H9 (cell line): ENCODE measurements around the gene STRIT1. TPM values are rescaled to one million over a fixed set of nuclear protein-coding genes. Genes with fewer than 3 reads are reported as not detected.

ENCODE experiments used
- DNase-seq: peaks from one replicate; pipeline ENCODE4 v3.0.0-alpha.2; 2017
- H2AFZ ChIP-seq: one replicate; pipeline ENCODE4 v1.6.1; 2013; ENCODE audit warnings: mild to moderate bottlenecking, low read length, control low read depth, moderate library complexity
- H2AK5ac ChIP-seq: 2 replicates; pipeline ENCODE4 v1.6.1; 2013; ENCODE audit warnings: low read length, control low read depth, mixed read lengths; ENCODE audit not compliant: insufficient read length
- H2BK120ac ChIP-seq: one replicate; pipeline ENCODE4 v1.6.1; 2013; ENCODE audit warnings: low read depth, mild to moderate bottlenecking, low read length, control low read depth, inconsistent platforms; ENCODE audit not compliant: poor library complexity, severe bottlenecking
- H2BK12ac ChIP-seq: 2 replicates; pipeline ENCODE4 v1.6.1; 2013; ENCODE audit warnings: low read length, control low read depth, mixed read lengths, low read depth; ENCODE audit not compliant: insufficient read length
- H2BK15ac ChIP-seq: 2 replicates; pipeline ENCODE4 v1.6.1; 2013; ENCODE audit warnings: low read depth, low read length, control low read depth
- H2BK20ac ChIP-seq: one replicate; pipeline ENCODE4 v1.6.1; 2013; ENCODE audit warnings: low read depth, mild to moderate bottlenecking, low read length, control low read depth, inconsistent platforms; ENCODE audit not compliant: poor library complexity, severe bottlenecking
- H2BK5ac ChIP-seq: 2 replicates; pipeline ENCODE4 v1.6.1; 2013; ENCODE audit warnings: low read length, control low read depth, mixed read lengths; ENCODE audit not compliant: insufficient read length
- H3K14ac ChIP-seq: 2 replicates; pipeline ENCODE4 v1.6.1; 2013; ENCODE audit warnings: low read length, control low read depth; ENCODE audit not compliant: insufficient read depth
- H3K18ac ChIP-seq: 2 replicates; pipeline ENCODE4 v1.6.1; 2013; ENCODE audit warnings: low read depth, mild to moderate bottlenecking, mixed read lengths, low read length, control low read depth; ENCODE audit not compliant: insufficient read length
- H3K23ac ChIP-seq: 2 replicates; pipeline ENCODE4 v1.6.1; 2013; ENCODE audit warnings: low read length, control low read depth, mixed read lengths, low read depth; ENCODE audit not compliant: insufficient read length
- H3K23me2 ChIP-seq: 2 replicates; pipeline ENCODE4 v1.6.1; 2013; ENCODE audit warnings: low read depth, mild to moderate bottlenecking, mixed read lengths, low read length, control low read depth; ENCODE audit not compliant: insufficient read length, poor library complexity, severe bottlenecking
- H3K27ac ChIP-seq: 2 replicates; pipeline ENCODE4 v1.5.1; 2013; ENCODE audit warnings: low read length, control low read depth, mixed read lengths, low read depth; ENCODE audit not compliant: insufficient read length
- H3K27me3 ChIP-seq: 2 replicates; pipeline ENCODE4 v1.6.1; 2013; ENCODE audit warnings: low read length, control low read depth, inconsistent platforms; ENCODE audit not compliant: insufficient read depth
- H3K4ac ChIP-seq: 2 replicates; pipeline ENCODE4 v1.6.1; 2013; ENCODE audit warnings: low read depth, mild to moderate bottlenecking, control low read depth, inconsistent platforms, low read length, moderate library complexity
- H3K4me1 ChIP-seq: 2 replicates; pipeline ENCODE4 v1.6.1; 2013; ENCODE audit warnings: low read length, control low read depth, inconsistent platforms; ENCODE audit not compliant: insufficient read depth
- H3K4me2 ChIP-seq: 2 replicates; pipeline ENCODE4 v1.6.1; 2013; ENCODE audit warnings: low read length, control low read depth, mixed read lengths; ENCODE audit not compliant: insufficient read length, insufficient read depth
- H3K56ac ChIP-seq: 2 replicates; pipeline ENCODE4 v1.6.1; 2013; ENCODE audit warnings: low read depth, mild to moderate bottlenecking, mixed read lengths, low read length, control low read depth; ENCODE audit not compliant: insufficient read length
- H3K79me1 ChIP-seq: 2 replicates; pipeline ENCODE4 v1.6.1; 2013; ENCODE audit warnings: low read depth, mild to moderate bottlenecking, moderate library complexity, low read length, control low read depth, inconsistent platforms; ENCODE audit not compliant: insufficient read depth, poor library complexity, severe bottlenecking
- H3K79me2 ChIP-seq: 2 replicates; pipeline ENCODE4 v1.6.1; 2013; ENCODE audit warnings: low read length, control low read depth, inconsistent platforms; ENCODE audit not compliant: insufficient read depth
- H3K9ac ChIP-seq: 2 replicates; pipeline ENCODE4 v1.6.1; 2013; ENCODE audit warnings: low read length, control low read depth, mixed read lengths; ENCODE audit not compliant: insufficient read length; ENCODE audit errors: extremely low read depth
- H3K9me3 ChIP-seq: one replicate; pipeline ENCODE4 v1.6.1; 2013; ENCODE audit warnings: low read depth, low read length, inconsistent platforms; ENCODE audit not compliant: control insufficient read depth
- H3T11ph ChIP-seq: one replicate; pipeline ENCODE4 v1.6.1; 2013; ENCODE audit warnings: mild to moderate bottlenecking, low read length, control low read depth, inconsistent platforms
- H4K20me1 ChIP-seq: one replicate; pipeline ENCODE4 v1.6.1; 2013; ENCODE audit not compliant: control insufficient read depth, insufficient read length, insufficient read depth
- H4K5ac ChIP-seq: 2 replicates; pipeline ENCODE4 v1.6.1; 2013; ENCODE audit warnings: low read depth, mild to moderate bottlenecking, mixed read lengths, low read length, control low read depth; ENCODE audit not compliant: insufficient read length
- H4K8ac ChIP-seq: replicated peaks from 2 replicates; pipeline ENCODE4 v1.6.1; 2013; ENCODE audit warnings: low read length, control low read depth, mixed read lengths, low read depth; ENCODE audit not compliant: insufficient read length
- H4K91ac ChIP-seq: 2 replicates; pipeline ENCODE4 v1.6.1; 2013; ENCODE audit warnings: low read depth, mild to moderate bottlenecking, moderate library complexity, mixed read lengths, low read length, control low read depth; ENCODE audit not compliant: insufficient read length
- H3K27ac Mint-ChIP-seq, 3 experiments: 2 replicates in 2 of 3; 3 replicates in 1 of 3; pipeline ENCODE4 v1.8.0; 2020 to 2021; ENCODE audit warnings: mixed read lengths in 3 of 3, mild to moderate bottlenecking in 1 of 3, moderate library complexity in 1 of 3
- H3K27me3 Mint-ChIP-seq: 2 replicates; pipeline ENCODE4 v1.8.0; 2021; ENCODE audit warnings: low read depth, mild to moderate bottlenecking, moderate library complexity, mixed read lengths
- H3K36me3 Mint-ChIP-seq, 3 experiments: 2 replicates in 2 of 3; 3 replicates in 1 of 3; pipeline ENCODE4 v1.8.0; 2020 to 2021; ENCODE audit warnings: low read depth in 3 of 3, mixed read lengths in 3 of 3; ENCODE audit not compliant: insufficient read depth in 1 of 3
- H3K4me1 Mint-ChIP-seq, 2 experiments: 2 replicates each; pipeline ENCODE4 v1.8.0; 2020; ENCODE audit warnings: mixed read lengths in 2 of 2
- H3K4me3 Mint-ChIP-seq, 2 experiments: 2 replicates in 1 of 2; 3 replicates in 1 of 2; pipeline ENCODE4 v1.8.0; 2020 to 2021; ENCODE audit warnings: mild to moderate bottlenecking in 2 of 2, mixed read lengths in 2 of 2, moderate library complexity in 1 of 2
- H3K9me3 Mint-ChIP-seq, 2 experiments: 2 replicates in 1 of 2; 3 replicates in 1 of 2; pipeline ENCODE4 v1.8.0; 2020; ENCODE audit warnings: mild to moderate bottlenecking in 2 of 2, mixed read lengths in 2 of 2, moderate library complexity in 1 of 2
- WGBS: extraction: QIAGEN DNeasy Blood & Tissue Kit; methylation state at CpG from one replicate; pipeline ENCODE4 v1.1.7; 2013; ENCODE audit warnings: missing lambda C conversion rate, low lambda C conversion rate, mixed read lengths; ENCODE audit not compliant: insufficient read length; ENCODE audit errors: extremely low coverage; 5-methylcytosine and 5-hydroxymethylcytosine counted together
- total RNA-seq: library from RNA; stranded (reverse); gene quantifications from 2 replicates; pipeline ENCODE4 v1.2.1, GENCODE V29; 2021
- TF ChIP-seq, protein P1 (sequence below): fragments of 200-600 bp; sonication (generic); conservative IDR thresholded peaks from 3 replicates; pipeline ENCODE4 v1.8.0; 2021; ENCODE audit warnings: antibody characterized with exemption, mild to moderate bottlenecking

Gene STRIT1
- total RNA-seq, 1 experiment from 2014 or later: not detected

DNA sequence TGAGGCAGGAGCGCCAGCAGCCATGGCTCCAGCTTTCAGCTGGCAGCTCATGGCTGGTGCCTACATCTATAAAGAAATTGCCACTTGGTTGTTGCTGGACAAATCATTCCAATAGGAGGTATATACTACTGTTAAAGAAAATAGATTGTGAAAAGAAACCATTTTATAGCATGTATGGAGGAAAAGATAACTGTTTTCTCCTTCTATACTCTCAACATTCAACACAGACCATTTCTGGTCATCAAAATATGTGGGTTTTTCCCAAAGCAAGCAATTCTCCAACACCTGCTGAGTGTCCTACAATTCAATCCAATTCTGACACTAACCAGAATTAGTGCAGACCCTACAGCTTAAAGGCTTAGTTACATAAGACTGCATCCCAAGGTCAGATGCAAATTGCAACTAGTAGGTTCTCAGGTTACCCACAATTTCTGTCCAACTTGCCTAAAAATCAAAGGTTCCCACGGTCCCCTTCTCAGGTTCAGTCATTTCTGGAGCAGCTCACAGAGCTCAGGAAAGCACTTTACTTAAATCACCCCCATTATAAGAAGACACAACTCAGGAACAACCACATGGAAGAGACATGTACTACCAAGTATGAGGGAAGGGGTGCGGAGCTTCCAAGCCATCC, 42.4 kb upstream of the STRIT1 start:
- Histone ChIP-seq H3K56ac (no peak overlapping the region), H3K23ac (no peak overlapping the region), H3K79me1 (no peaks in the 10 kb centered on the region), H4K91ac (no peak overlapping the region), H2BK5ac (no peak overlapping the region), H4K8ac (no peak overlapping the region), H3K4me2 (no peak overlapping the region), H4K5ac (no peak overlapping the region), H3K18ac (no peak overlapping the region), H4K20me1 (no peaks in the 10 kb centered on the region), H3K79me2 (no peaks in the 10 kb centered on the region), H2BK20ac (no peak overlapping the region), H3T11ph (no peak overlapping the region), H2AK5ac (no peak overlapping the region), H3K9me3 (no peaks in the 10 kb centered on the region), H3K14ac (no peak overlapping the region), H3K4me1 (no peaks in the 10 kb centered on the region), H2BK120ac (no peak overlapping the region), H2AFZ (no peak overlapping the region), H3K27ac (no peak overlapping the region), H3K9ac (no peak overlapping the region), H2BK12ac (no peak overlapping the region), H3K23me2 (no peaks in the 10 kb centered on the region), H3K27me3 (no peaks in the 10 kb centered on the region), H2BK15ac (no peak overlapping the region), H3K4ac (no peak overlapping the region)
- H3K4me3 Mint-ChIP-seq: no peak overlapping the region
- WGBS: no CpG with 5 or more reads among the region's 3 CpGs
- H3K4me1 Mint-ChIP-seq: peaks cover 3 to 5% of the 10 kb centered on the region in 2 experiments; a peak in 2 of 4 replicates
- peak overlapping the region in 1 of 3 experiments; percentile 21; a peak in 1 of 7 replicates for H3K27ac Mint-ChIP-seq
- TF ChIP-seq, protein P1, sequence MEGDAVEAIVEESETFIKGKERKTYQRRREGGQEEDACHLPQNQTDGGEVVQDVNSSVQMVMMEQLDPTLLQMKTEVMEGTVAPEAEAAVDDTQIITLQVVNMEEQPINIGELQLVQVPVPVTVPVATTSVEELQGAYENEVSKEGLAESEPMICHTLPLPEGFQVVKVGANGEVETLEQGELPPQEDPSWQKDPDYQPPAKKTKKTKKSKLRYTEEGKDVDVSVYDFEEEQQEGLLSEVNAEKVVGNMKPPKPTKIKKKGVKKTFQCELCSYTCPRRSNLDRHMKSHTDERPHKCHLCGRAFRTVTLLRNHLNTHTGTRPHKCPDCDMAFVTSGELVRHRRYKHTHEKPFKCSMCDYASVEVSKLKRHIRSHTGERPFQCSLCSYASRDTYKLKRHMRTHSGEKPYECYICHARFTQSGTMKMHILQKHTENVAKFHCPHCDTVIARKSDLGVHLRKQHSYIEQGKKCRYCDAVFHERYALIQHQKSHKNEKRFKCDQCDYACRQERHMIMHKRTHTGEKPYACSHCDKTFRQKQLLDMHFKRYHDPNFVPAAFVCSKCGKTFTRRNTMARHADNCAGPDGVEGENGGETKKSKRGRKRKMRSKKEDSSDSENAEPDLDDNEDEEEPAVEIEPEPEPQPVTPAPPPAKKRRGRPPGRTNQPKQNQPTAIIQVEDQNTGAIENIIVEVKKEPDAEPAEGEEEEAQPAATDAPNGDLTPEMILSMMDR: no peak
- no peaks in the 10 kb centered on the region for H3K9me3 Mint-ChIP-seq
- H3K36me3 Mint-ChIP-seq: no peaks in the 10 kb centered on the region
- H3K27me3 Mint-ChIP-seq: no peaks in the 10 kb centered on the region
- DNase-seq: no peak
